Caco-2 (cell line): ENCODE measurements around the gene MAGI1. TPM values are rescaled to one million over a fixed set of nuclear protein-coding genes. Genes with fewer than 3 reads are reported as not detected.

Source experiments
- BruUV-seq: library from RNA; stranded (reverse); fragments of 400-500 nt; replicated peaks from 2 replicates; lab custom pipeline; 2021; lab: Mats Ljungman, UMichigan
- CTCF ChIA-PET: fragments of 300-600 bp; sonication (Branson Sonifier 250); formaldehyde crosslinking; loops from one replicate; lab custom pipeline; 2022; ENCODE audit warnings: antibody characterized with exemption; lab: Charles Lee
- POLR2A ChIA-PET: fragments of 300-600 bp; sonication (Branson Sonifier 250); formaldehyde crosslinking; loops from one replicate; lab custom pipeline; 2022; ENCODE audit warnings: antibody characterized with exemption; lab: Charles Lee
- DNase-seq, 2 experiments: peaks; one replicate each; pipeline versions ENCODE4 v3.0.0 to v3.0.0-alpha.2; 2020 to 2022
- H3K27me3 ChIP-seq: replicated peaks from 2 replicates; pipeline ENCODE4 v1.6.0; 2011; ENCODE audit warnings: low read length; ENCODE audit not compliant: control insufficient read depth, insufficient read depth
- H3K36me3 ChIP-seq: 2 replicates; pipeline ENCODE4 v1.5.1; 2011; ENCODE audit warnings: low read length; ENCODE audit not compliant: control insufficient read depth, insufficient read depth
- H3K4me1 ChIP-seq: fragments of 250-450 bp; sonication (Bioruptor Pico); 2 replicates; pipeline ENCODE4 v1.5.1; 2020; ENCODE audit warnings: mild to moderate bottlenecking
- H3K4me3 ChIP-seq: 2 replicates; pipeline ENCODE4 v1.5.1; 2011; ENCODE audit warnings: low read depth, mild to moderate bottlenecking, control low read depth, low read length
- H3K9me3 ChIP-seq: fragments of 250-450 bp; sonication (Bioruptor Pico); 2 replicates; pipeline ENCODE4 v1.5.1; 2020; ENCODE audit warnings: mild to moderate bottlenecking, moderate library complexity
- H3K27ac Mint-ChIP-seq: one replicate; pipeline ENCODE4 v1.8.0; 2022; ENCODE audit warnings: mixed read lengths; ENCODE audit not compliant: unreplicated experiment
- H3K27me3 Mint-ChIP-seq: one replicate; pipeline ENCODE4 v1.8.0; 2022; ENCODE audit warnings: mixed read lengths; ENCODE audit not compliant: insufficient read depth, unreplicated experiment
- H3K36me3 Mint-ChIP-seq: one replicate; pipeline ENCODE4 v1.8.0; 2022; ENCODE audit warnings: mild to moderate bottlenecking, mixed read lengths; ENCODE audit not compliant: insufficient read depth, unreplicated experiment
- H3K4me1 Mint-ChIP-seq: one replicate; pipeline ENCODE4 v1.8.0; 2022; ENCODE audit warnings: low read depth, mixed read lengths; ENCODE audit not compliant: unreplicated experiment
- H3K4me3 Mint-ChIP-seq: one replicate; pipeline ENCODE4 v1.8.0; 2022; ENCODE audit warnings: mild to moderate bottlenecking, moderate library complexity, mixed read lengths; ENCODE audit not compliant: unreplicated experiment
- H3K9me3 Mint-ChIP-seq: one replicate; pipeline ENCODE4 v1.8.0; 2022; ENCODE audit warnings: mixed read lengths; ENCODE audit not compliant: unreplicated experiment
- intact Hi-C: fragments of 100-400 bp; cut with micrococcal nuclease; formaldehyde crosslinking; loops from one replicate; pipeline ENCODE4 v1.10.0; 2022; ENCODE audit not compliant: unreplicated experiment
- total RNA-seq: library from RNA; stranded (reverse); gene quantifications from 2 replicates; pipeline ENCODE4 v1.2.3, GENCODE V29; 2022
- TF ChIP-seq, protein P1 (sequence below), 2 experiments: fragments of 200-600 bp in 1 of 2; IDR thresholded peaks; 1 replicate in 1 of 2; 2 replicates in 1 of 2; pipeline versions ENCODE4 v1.5.1 to v1.8.0; 2011 to 2022; ENCODE audit warnings: antibody characterized with exemption in 1 of 2, control low read depth in 1 of 2, inconsistent platforms in 1 of 2, low read depth in 1 of 2, low read length in 1 of 2, mild to moderate bottlenecking in 1 of 2, moderate library complexity in 1 of 2; ENCODE audit not compliant: insufficient read depth in 1 of 2, severe bottlenecking in 1 of 2, unreplicated experiment in 1 of 2

MAGI1 gene
- total RNA-seq, 1 experiment from 2014 or later: 64.9 TPM

GRCh38 chr3:66053550-66054094 is 14.9 kb upstream of the MAGI1 start:
- no peaks in the 10 kb centered on the region for H3K9me3 ChIP-seq
- Mint-ChIP-seq H3K4me1 (peaks cover 22% of the 10 kb centered on the region), H3K27me3 (no peaks in the 10 kb centered on the region), H3K9me3 (peaks cover 8% of the 10 kb centered on the region), H3K27ac (no peak overlapping the region), H3K36me3 (no peaks in the 10 kb centered on the region), H3K4me3 (no peak overlapping the region)
- ChIA-PET POLR2A (no interaction called here), CTCF (interaction anchor here (0.6 kb wide), 1 partner anchor 9 kb away, joined by 3 read pairs; no protein-coding TSS in a partner anchor)
- BruUV-seq: no TSS peak
- no peak for DNase-seq
- H3K27me3 ChIP-seq: no peaks in the 10 kb centered on the region
- TF ChIP-seq, protein P1, sequence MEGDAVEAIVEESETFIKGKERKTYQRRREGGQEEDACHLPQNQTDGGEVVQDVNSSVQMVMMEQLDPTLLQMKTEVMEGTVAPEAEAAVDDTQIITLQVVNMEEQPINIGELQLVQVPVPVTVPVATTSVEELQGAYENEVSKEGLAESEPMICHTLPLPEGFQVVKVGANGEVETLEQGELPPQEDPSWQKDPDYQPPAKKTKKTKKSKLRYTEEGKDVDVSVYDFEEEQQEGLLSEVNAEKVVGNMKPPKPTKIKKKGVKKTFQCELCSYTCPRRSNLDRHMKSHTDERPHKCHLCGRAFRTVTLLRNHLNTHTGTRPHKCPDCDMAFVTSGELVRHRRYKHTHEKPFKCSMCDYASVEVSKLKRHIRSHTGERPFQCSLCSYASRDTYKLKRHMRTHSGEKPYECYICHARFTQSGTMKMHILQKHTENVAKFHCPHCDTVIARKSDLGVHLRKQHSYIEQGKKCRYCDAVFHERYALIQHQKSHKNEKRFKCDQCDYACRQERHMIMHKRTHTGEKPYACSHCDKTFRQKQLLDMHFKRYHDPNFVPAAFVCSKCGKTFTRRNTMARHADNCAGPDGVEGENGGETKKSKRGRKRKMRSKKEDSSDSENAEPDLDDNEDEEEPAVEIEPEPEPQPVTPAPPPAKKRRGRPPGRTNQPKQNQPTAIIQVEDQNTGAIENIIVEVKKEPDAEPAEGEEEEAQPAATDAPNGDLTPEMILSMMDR (IDR thresholded peaks at IDR 0.05; ENCODE audit: insufficient read depth in 1 of 2, low read depth in 1 of 2, low read length in 1 of 2, severe bottlenecking in 1 of 2, unreplicated experiment in 1 of 2): no peak
- no peak overlapping the region for H3K4me3 ChIP-seq
- intact Hi-C loops: no loop called here
- H3K36me3 ChIP-seq: no peaks in the 10 kb centered on the region
- peaks cover 22% of the 10 kb centered on the region for H3K4me1 ChIP-seq

GRCh38 chr3:66052721-66053549 is 14.2 kb upstream of the MAGI1 start:
- BruUV-seq: no TSS peak
- intact Hi-C loops: no loop called here
- TF ChIP-seq, protein P1 (IDR thresholded peaks at IDR 0.05; ENCODE audit: insufficient read depth in 1 of 2, low read depth in 1 of 2, low read length in 1 of 2, severe bottlenecking in 1 of 2, unreplicated experiment in 1 of 2): no peak
- Mint-ChIP-seq H3K4me3 (no peak overlapping the region), H3K36me3 (no peaks in the 10 kb centered on the region), H3K9me3 (peaks cover 8% of the 10 kb centered on the region), H3K27me3 (no peaks in the 10 kb centered on the region), H3K27ac (peak overlapping the region; percentile 60), H3K4me1 (peaks cover 22% of the 10 kb centered on the region)
- no peak for DNase-seq
- ChIA-PET CTCF (no interaction called here), POLR2A (no interaction called here)
- Histone ChIP-seq H3K27me3 (no peaks in the 10 kb centered on the region), H3K36me3 (no peaks in the 10 kb centered on the region), H3K9me3 (no peaks in the 10 kb centered on the region), H3K4me1 (peaks cover 24% of the 10 kb centered on the region), H3K4me3 (no peak overlapping the region)

- H3K4me3 Mint-ChIP-seq: no peak overlapping the region
- TF ChIP-seq, protein P1 (IDR thresholded peaks at IDR 0.05; ENCODE audit: insufficient read depth in 1 of 2, low read depth in 1 of 2, low read length in 1 of 2, severe bottlenecking in 1 of 2, unreplicated experiment in 1 of 2): no peak
- H3K4me1 Mint-ChIP-seq: peaks cover 22% of the 10 kb centered on the region
- H3K4me3 ChIP-seq: no peak overlapping the region
- no peak overlapping the region for H3K27ac Mint-ChIP-seq
- H3K27me3 ChIP-seq: no peaks in the 10 kb centered on the region
- peaks cover 28% of the 10 kb centered on the region for H3K4me1 ChIP-seq
- H3K27me3 Mint-ChIP-seq: no peaks in the 10 kb centered on the region
- CTCF ChIA-PET: no interaction called here
- no peaks in the 10 kb centered on the region for H3K36me3 Mint-ChIP-seq
- BruUV-seq: no TSS peak
- H3K9me3 ChIP-seq: no peaks in the 10 kb centered on the region
- DNase-seq: no peak
- POLR2A ChIA-PET: no interaction called here
- intact Hi-C loops: no loop called here
- H3K36me3 ChIP-seq: no peaks in the 10 kb centered on the region
- H3K9me3 Mint-ChIP-seq: peaks cover 8% of the 10 kb centered on the region
These were observed 12.1 kb upstream of the MAGI1 start for GRCh38 chr3:66050821-66051220.
